GM23248 (cell line): ENCODE results near the gene YPEL5.

ENCODE experiments used
- EZH2 ChIP-seq: fragments of 200-600 bp; sonication (generic); IDR thresholded peaks from 2 replicates; pipeline ENCODE4 v1.6.1; 2018; ENCODE audit warnings: antibody characterized with exemption, mild to moderate bottlenecking; ENCODE audit not compliant: insufficient read depth, poor library complexity, severe bottlenecking
- EZH2phosphoT487 ChIP-seq: fragments of 200-600 bp; sonication (generic); IDR thresholded peaks from 2 replicates; pipeline ENCODE4 v1.6.1; 2018; ENCODE audit warnings: antibody characterized with exemption, moderate library complexity, mild to moderate bottlenecking, low read depth; ENCODE audit not compliant: insufficient read depth

- TF ChIP-seq EZH2 (no peak), EZH2phosphoT487 (no peak)
Measured at GRCh38 chr2:30208453-30208852, 61.6 kb downstream of the YPEL5 start.
